HCT116 (cell line): Measurements from ENCODE around the gene MRPL9. TPM values are rescaled to one million over a fixed set of nuclear protein-coding genes. Genes with fewer than 3 reads are reported as not detected.

ENCODE experiments used
- ATAC-seq: fragments of 200-7000 bp; cut with Tn5 transposase; 2 replicates; pipeline ENCODE4 v1.9.1; 2020; ENCODE audit warnings: mild to moderate bottlenecking, moderate library complexity
- BruUV-seq: library from RNA; stranded (reverse); fragments of 400-500 nt; replicated peaks from 2 replicates; lab custom pipeline; 2021; lab: Mats Ljungman, UMichigan
- CTCF ChIA-PET: fragments of 300-600 bp; sonication (Branson Sonifier 250); formaldehyde crosslinking; loops from one replicate; lab custom pipeline; 2021; ENCODE audit warnings: antibody characterized with exemption; lab: Charles Lee
- POLR2A ChIA-PET: fragments of 300-600, 350-600 bp; sonication (Branson Sonifier 250); formaldehyde crosslinking; loops from one replicate; lab custom pipeline; 2021; ENCODE audit warnings: antibody characterized with exemption; lab: Charles Lee
- RAD21 ChIA-PET, 2 experiments: fragments of 300-600 bp; sonication (Branson Sonifier 250); formaldehyde crosslinking; loops; one replicate each; lab custom pipeline; 2023; ENCODE audit warnings: low total read pairs in 2 of 2; ENCODE audit not compliant: uncharacterized antibody in 2 of 2, unreplicated experiment in 2 of 2, low non-redundant PET in 1 of 2; lab: Charles Lee
- DNase-seq: peaks from one replicate; pipeline ENCODE4 v3.0.0-alpha.2; 2010; ENCODE audit warnings: low read depth, low spot score
- H2AFZ ChIP-seq: fragments of 200-600 bp; shearing (Covaris generic), sonication (generic); 2 replicates; pipeline ENCODE4 v1.6.1; 2017; ENCODE audit warnings: low read depth, mixed run types, mixed read lengths, antibody characterized with exemption, low read length; ENCODE audit not compliant: poor library complexity, severe bottlenecking
- H3K27ac ChIP-seq: 2 replicates; pipeline ENCODE4 v1.5.1; 2012; ENCODE audit warnings: low read depth, low read length
- H3K27me3 ChIP-seq: fragments of 200-600 bp; sonication (generic); 2 replicates; pipeline ENCODE4 v1.6.1; 2016; ENCODE audit warnings: mixed run types, low read length, mixed read lengths; ENCODE audit not compliant: insufficient read depth
- H3K36me3 ChIP-seq, 2 experiments: fragments of 200-500 bp in 1 of 2; fragments of 200-600 bp in 1 of 2; sonication (Bioruptor generic) in 1 of 2; sonication (generic) in 1 of 2; 2 replicates each; pipeline versions ENCODE4 v1.5.1 to v1.6.1; 2014 to 2016; ENCODE audit warnings: low read length in 2 of 2, inconsistent platforms in 1 of 2, mixed read lengths in 1 of 2, mixed run types in 1 of 2; ENCODE audit not compliant: insufficient read depth in 2 of 2, control insufficient read depth in 1 of 2
- H3K4me1 ChIP-seq, 2 experiments: fragments of 200-600 bp in 1 of 2; sonication (generic) in 1 of 2; 2 replicates each; pipeline versions ENCODE4 v1.5.1 to v1.6.1; 2012 to 2017; ENCODE audit warnings: low read length in 2 of 2, inconsistent platforms in 1 of 2, mild to moderate bottlenecking in 1 of 2, mixed read lengths in 1 of 2, mixed run types in 1 of 2, moderate library complexity in 1 of 2; ENCODE audit not compliant: insufficient read depth in 2 of 2, control insufficient read depth in 1 of 2
- H3K4me2 ChIP-seq: fragments of 200-600 bp; sonication (generic); 2 replicates; pipeline ENCODE4 v1.6.1; 2017; ENCODE audit warnings: mixed run types, low read length, mixed read lengths
- H3K4me3 ChIP-seq, 2 experiments: fragments of 200-600 bp in 1 of 2; sonication (generic) in 1 of 2; replicated peaks in 1 of 2; 2 replicates each; pipeline ENCODE4 v1.5.1; 2011 to 2016; ENCODE audit warnings: low read length in 2 of 2, control low read depth in 1 of 2, low read depth in 1 of 2, mild to moderate bottlenecking in 1 of 2, mixed read lengths in 1 of 2, mixed run types in 1 of 2
- H3K79me2 ChIP-seq: fragments of 200-600 bp; sonication (generic); 2 replicates; pipeline ENCODE4 v1.6.1; 2017; ENCODE audit warnings: mild to moderate bottlenecking, mixed run types, low read length, moderate library complexity, mixed read lengths; ENCODE audit not compliant: insufficient read depth
- H3K9ac ChIP-seq: fragments of 200-600 bp; sonication (generic); 2 replicates; pipeline ENCODE4 v1.6.1; 2016; ENCODE audit warnings: low read length, mixed read lengths
- H3K9me2 ChIP-seq: fragments of 200-600 bp; sonication (generic), shearing (Covaris generic); 2 replicates; pipeline ENCODE4 v1.6.1; 2017; ENCODE audit warnings: mixed run types, mild to moderate bottlenecking, moderate library complexity; ENCODE audit not compliant: insufficient read depth
- H3K9me3 ChIP-seq, 2 experiments: fragments of 200-500 bp in 1 of 2; fragments of 200-600 bp in 1 of 2; sonication (Bioruptor generic) in 1 of 2; sonication (generic) in 1 of 2; 2 replicates each; pipeline ENCODE4 v1.6.1; 2014 to 2017; ENCODE audit warnings: low read length in 2 of 2, mixed read lengths in 2 of 2, inconsistent platforms in 1 of 2, low read depth in 1 of 2, mild to moderate bottlenecking in 1 of 2, mixed run types in 1 of 2, moderate library complexity in 1 of 2; ENCODE audit not compliant: control insufficient read depth in 1 of 2, insufficient read depth in 1 of 2
- H4K20me1 ChIP-seq: fragments of 200-600 bp; sonication (generic), shearing (Covaris generic); 2 replicates; pipeline ENCODE4 v1.6.1; 2017; ENCODE audit warnings: mixed run types, mild to moderate bottlenecking, moderate library complexity; ENCODE audit not compliant: insufficient read depth
- FOSL1 ChIP-seq: IDR thresholded peaks from 2 replicates; pipeline ENCODE4 v1.6.1; 2012; ENCODE audit warnings: low read depth
- JUND ChIP-seq: IDR thresholded peaks from 2 replicates; pipeline ENCODE4 v1.6.1; 2012
- POLR2A ChIP-seq: IDR thresholded peaks from 2 replicates; pipeline ENCODE4 v1.7.0; 2011; ENCODE audit warnings: borderline replicate concordance; ENCODE audit not compliant: insufficient read depth, insufficient read length; ENCODE audit errors: extremely low read depth
- POLR2AphosphoS5 ChIP-seq: IDR thresholded peaks from 2 replicates; pipeline ENCODE4 v1.6.1; 2011; ENCODE audit warnings: mild to moderate bottlenecking, low read depth, low read length, moderate library complexity
- RAD21 ChIP-seq: IDR thresholded peaks from 2 replicates; pipeline ENCODE4 v1.6.1; 2012; ENCODE audit warnings: low read depth, mild to moderate bottlenecking
- SIN3A ChIP-seq: IDR thresholded peaks from 2 replicates; pipeline ENCODE4 v1.6.1; 2012; ENCODE audit warnings: low read depth
- SP1 ChIP-seq: IDR thresholded peaks from 2 replicates; pipeline ENCODE4 v1.6.1; 2012; ENCODE audit warnings: low read depth
- YY1 ChIP-seq: IDR thresholded peaks from 2 replicates; pipeline ENCODE4 v1.6.1; 2011; ENCODE audit warnings: low read length, low read depth, moderate library complexity, mild to moderate bottlenecking; ENCODE audit not compliant: insufficient replicate concordance; ENCODE audit errors: extremely low read depth
- ZFX ChIP-seq: fragments of 450-650 bp; IDR thresholded peaks from 2 replicates; pipeline ENCODE4 v1.6.1; 2017
- ZNF274 ChIP-seq: fragments of 200-500 bp; sonication (Bioruptor generic); IDR thresholded peaks from 2 replicates; pipeline ENCODE4 v1.6.1; 2014; ENCODE audit warnings: mild to moderate bottlenecking, low read depth, low read length, inconsistent platforms
- intact Hi-C: fragments of 100-400 bp; cut with micrococcal nuclease; formaldehyde crosslinking; loops from 2 replicates; pipeline ENCODE4 v1.10.0; 2022
- total RNA-seq: library from RNA; stranded (reverse); gene quantifications from one replicate; pipeline ENCODE4 v1.2.1, GENCODE V29; 2021; ENCODE audit not compliant: unreplicated experiment
- TF ChIP-seq, protein P1 (sequence below): IDR thresholded peaks from 2 replicates; pipeline ENCODE4 v1.6.1; 2011; ENCODE audit warnings: mild to moderate bottlenecking, low read length, moderate library complexity; ENCODE audit not compliant: insufficient replicate concordance; ENCODE audit errors: extremely low read depth
- TF ChIP-seq, protein P2 (sequence below): IDR thresholded peaks from 2 replicates; pipeline ENCODE4 v1.6.1; 2012
- TF ChIP-seq, protein P3 (sequence below): IDR thresholded peaks from 2 replicates; pipeline ENCODE4 v1.6.1; 2012
- TF ChIP-seq, protein P4 (sequence below): IDR thresholded peaks from 2 replicates; pipeline ENCODE4 v1.6.1; 2012; ENCODE audit warnings: low read depth

Gene MRPL9
- total RNA-seq, 1 experiment from 2014 or later, result 94.5 TPM

GRCh38 chr1:151806170-151806569 is 42.9 kb upstream of the MRPL9 start:
- no peak for DNase-seq
- no peaks in the 10 kb centered on the region for H3K4me1 ChIP-seq
- POLR2A ChIA-PET, result no interaction called here
- H4K20me1 ChIP-seq, result no peaks in the 10 kb centered on the region
- H3K9me3 ChIP-seq, result no peaks in the 10 kb centered on the region
- H3K27me3 ChIP-seq, result peaks cover 27% of the 10 kb centered on the region; the same call in 1 of the 2 replicates
- no peaks in the 10 kb centered on the region for H3K79me2 ChIP-seq
- H3K36me3 ChIP-seq, result no peaks in the 10 kb centered on the region
- H3K4me2 ChIP-seq, result no peak overlapping the region
- no peak overlapping the region for H3K27ac ChIP-seq
- BruUV-seq, result no TSS peak
- H2AFZ ChIP-seq, result no peak overlapping the region
- no peak for TF ChIP-seq ZFX
- TF ChIP-seq FOSL1, result no peak
- TF ChIP-seq POLR2AphosphoS5, result no peak
- TF ChIP-seq, protein P1, sequence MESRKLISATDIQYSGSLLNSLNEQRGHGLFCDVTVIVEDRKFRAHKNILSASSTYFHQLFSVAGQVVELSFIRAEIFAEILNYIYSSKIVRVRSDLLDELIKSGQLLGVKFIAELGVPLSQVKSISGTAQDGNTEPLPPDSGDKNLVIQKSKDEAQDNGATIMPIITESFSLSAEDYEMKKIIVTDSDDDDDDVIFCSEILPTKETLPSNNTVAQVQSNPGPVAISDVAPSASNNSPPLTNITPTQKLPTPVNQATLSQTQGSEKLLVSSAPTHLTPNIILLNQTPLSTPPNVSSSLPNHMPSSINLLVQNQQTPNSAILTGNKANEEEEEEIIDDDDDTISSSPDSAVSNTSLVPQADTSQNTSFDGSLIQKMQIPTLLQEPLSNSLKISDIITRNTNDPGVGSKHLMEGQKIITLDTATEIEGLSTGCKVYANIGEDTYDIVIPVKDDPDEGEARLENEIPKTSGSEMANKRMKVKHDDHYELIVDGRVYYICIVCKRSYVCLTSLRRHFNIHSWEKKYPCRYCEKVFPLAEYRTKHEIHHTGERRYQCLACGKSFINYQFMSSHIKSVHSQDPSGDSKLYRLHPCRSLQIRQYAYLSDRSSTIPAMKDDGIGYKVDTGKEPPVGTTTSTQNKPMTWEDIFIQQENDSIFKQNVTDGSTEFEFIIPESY, result no peak
- TF ChIP-seq, protein P2, sequence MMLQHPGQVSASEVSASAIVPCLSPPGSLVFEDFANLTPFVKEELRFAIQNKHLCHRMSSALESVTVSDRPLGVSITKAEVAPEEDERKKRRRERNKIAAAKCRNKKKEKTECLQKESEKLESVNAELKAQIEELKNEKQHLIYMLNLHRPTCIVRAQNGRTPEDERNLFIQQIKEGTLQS, result no peak
- no peak for TF ChIP-seq YY1
- no peak for TF ChIP-seq SIN3A
- TF ChIP-seq, protein P3, sequence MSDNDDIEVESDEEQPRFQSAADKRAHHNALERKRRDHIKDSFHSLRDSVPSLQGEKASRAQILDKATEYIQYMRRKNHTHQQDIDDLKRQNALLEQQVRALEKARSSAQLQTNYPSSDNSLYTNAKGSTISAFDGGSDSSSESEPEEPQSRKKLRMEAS, result no peak
- no peak for TF ChIP-seq SP1
- TF ChIP-seq POLR2A, result no peak
- TF ChIP-seq JUND, result no peak
- TF ChIP-seq RAD21, result no peak
- no peak for TF ChIP-seq ZNF274
- TF ChIP-seq, protein P4, sequence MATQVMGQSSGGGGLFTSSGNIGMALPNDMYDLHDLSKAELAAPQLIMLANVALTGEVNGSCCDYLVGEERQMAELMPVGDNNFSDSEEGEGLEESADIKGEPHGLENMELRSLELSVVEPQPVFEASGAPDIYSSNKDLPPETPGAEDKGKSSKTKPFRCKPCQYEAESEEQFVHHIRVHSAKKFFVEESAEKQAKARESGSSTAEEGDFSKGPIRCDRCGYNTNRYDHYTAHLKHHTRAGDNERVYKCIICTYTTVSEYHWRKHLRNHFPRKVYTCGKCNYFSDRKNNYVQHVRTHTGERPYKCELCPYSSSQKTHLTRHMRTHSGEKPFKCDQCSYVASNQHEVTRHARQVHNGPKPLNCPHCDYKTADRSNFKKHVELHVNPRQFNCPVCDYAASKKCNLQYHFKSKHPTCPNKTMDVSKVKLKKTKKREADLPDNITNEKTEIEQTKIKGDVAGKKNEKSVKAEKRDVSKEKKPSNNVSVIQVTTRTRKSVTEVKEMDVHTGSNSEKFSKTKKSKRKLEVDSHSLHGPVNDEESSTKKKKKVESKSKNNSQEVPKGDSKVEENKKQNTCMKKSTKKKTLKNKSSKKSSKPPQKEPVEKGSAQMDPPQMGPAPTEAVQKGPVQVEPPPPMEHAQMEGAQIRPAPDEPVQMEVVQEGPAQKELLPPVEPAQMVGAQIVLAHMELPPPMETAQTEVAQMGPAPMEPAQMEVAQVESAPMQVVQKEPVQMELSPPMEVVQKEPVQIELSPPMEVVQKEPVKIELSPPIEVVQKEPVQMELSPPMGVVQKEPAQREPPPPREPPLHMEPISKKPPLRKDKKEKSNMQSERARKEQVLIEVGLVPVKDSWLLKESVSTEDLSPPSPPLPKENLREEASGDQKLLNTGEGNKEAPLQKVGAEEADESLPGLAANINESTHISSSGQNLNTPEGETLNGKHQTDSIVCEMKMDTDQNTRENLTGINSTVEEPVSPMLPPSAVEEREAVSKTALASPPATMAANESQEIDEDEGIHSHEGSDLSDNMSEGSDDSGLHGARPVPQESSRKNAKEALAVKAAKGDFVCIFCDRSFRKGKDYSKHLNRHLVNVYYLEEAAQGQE, result no peak
- RAD21 ChIA-PET, result no interaction called here
- H3K9ac ChIP-seq, result no peak overlapping the region
- intact Hi-C loops, result no loop called here
- no peak for ATAC-seq
- no peak overlapping the region for H3K4me3 ChIP-seq
- CTCF ChIA-PET, result no interaction called here
- no peaks in the 10 kb centered on the region for H3K9me2 ChIP-seq
